ENCODE results near the gene PHLDA2.

- TF ChIP-seq ZSCAN20 (CRISPR knock-in tag; IDR thresholded peaks at IDR 0.05), result no peak
- TF ChIP-seq KDM1A (IDR thresholded peaks at IDR 0.05; ENCODE audit: low read depth), result no peak
- no peak for TF ChIP-seq SMC3 (IDR thresholded peaks at IDR 0.05)
- no peak for TF ChIP-seq CTCF (IDR thresholded peaks at IDR 0.05)
- no peak for TF ChIP-seq USF2 (IDR thresholded peaks at IDR 0.05)
- no peak for TF ChIP-seq JUN (IDR thresholded peaks at IDR 0.05)
- no peak for TF ChIP-seq EP300 (IDR thresholded peaks at IDR 0.05)
- TF ChIP-seq NR3C1 (IDR thresholded peaks at IDR 0.05), result no peak
- TF ChIP-seq POLR2A (IDR thresholded peaks at IDR 0.05; ENCODE audit: low read length), result no peak
- TF ChIP-seq CEBPB (IDR thresholded peaks at IDR 0.05), result no peak
- TF ChIP-seq MAX (IDR thresholded peaks at IDR 0.05), result no peak
- no peak for TF ChIP-seq REST (IDR thresholded peaks at IDR 0.05)
- TF ChIP-seq RAD21 (conservative IDR thresholded peaks at IDR 0.05 in 1 of 2, IDR thresholded peaks at IDR 0.05 in 1 of 2), result no peak
Observed at GRCh38 chr11:2949920-2950319, 20.7 kb upstream of the PHLDA2 start.

All from A549 (cell line).